Sigmoid colon (tissue), 7 donors: ENCODE measurements around the gene PSME3IP1. TPM values are rescaled to one million over a fixed set of nuclear protein-coding genes. Genes with fewer than 3 reads are reported as not detected.

Experiments
- DNase-seq: peaks from one replicate; pipeline ENCODE4 v3.0.0-alpha.2; 2019
- H3K27ac ChIP-seq, 4 donors: fragments of 200-600 bp; sonication (generic); one replicate each; pipeline ENCODE4 v1.5.1; 2016 to 2019; ENCODE audit warnings: mild to moderate bottlenecking in 1 of 4
- H3K27me3 ChIP-seq, 3 donors: fragments of 200-600 bp; sonication (generic); one replicate each; pipeline ENCODE4 v1.5.1; 2019; ENCODE audit warnings: mild to moderate bottlenecking in 1 of 3
- H3K36me3 ChIP-seq, 4 donors: fragments of 200-600 bp; sonication (generic); one replicate each; pipeline ENCODE4 v1.5.1; 2016 to 2019
- H3K4me1 ChIP-seq, 4 donors: fragments of 200-600 bp; sonication (generic); one replicate each; pipeline ENCODE4 v1.5.1; 2017 to 2019
- H3K4me3 ChIP-seq, 4 donors: fragments of 200-600 bp; sonication (generic); one replicate each; pipeline ENCODE4 v1.5.1; 2017 to 2019; ENCODE audit warnings: mild to moderate bottlenecking in 2 of 4, moderate library complexity in 1 of 4
- H3K9me3 ChIP-seq, 4 donors: fragments of 200-600 bp in 3 of 4; sonication (generic) in 3 of 4; one replicate each; pipeline versions ENCODE4 v1.5.1 to v1.6.1; 2013 to 2019
- CTCF ChIP-seq, 4 experiments: fragments of 450-650 bp in 3 of 4; fragments of 200-600 bp in 1 of 4; IDR thresholded peaks; one replicate each; pipeline ENCODE4 v1.5.1; 2016 to 2019; ENCODE audit warnings: antibody characterized with exemption in 4 of 4, mild to moderate bottlenecking in 3 of 4, moderate library complexity in 2 of 4
- EP300 ChIP-seq, 4 donors: sonication (generic); formaldehyde crosslinking; IDR thresholded peaks; one replicate each; pipeline ENCODE4 v1.6.1; 2017; ENCODE audit warnings: antibody characterized with exemption in 4 of 4
- POLR2A ChIP-seq, 2 donors: fragments of 450-650 bp; IDR thresholded peaks; one replicate each; pipeline ENCODE4 v1.6.1; 2016; ENCODE audit warnings: antibody characterized with exemption in 2 of 2, mild to moderate bottlenecking in 2 of 2, moderate library complexity in 2 of 2
- POLR2AphosphoS5 ChIP-seq, 4 donors: sonication (generic); formaldehyde crosslinking; IDR thresholded peaks; one replicate each; pipeline ENCODE4 v1.6.1; 2017; ENCODE audit warnings: antibody characterized with exemption in 4 of 4
- WGBS, 2 donors: extraction: QIAGEN DNeasy Blood & Tissue Kit; methylation state at CpG; one replicate each; pipeline ENCODE4 v1.1.7; 2013; 5-methylcytosine and 5-hydroxymethylcytosine counted together
- intact Hi-C: fragments of 100-400 bp; cut with DNase I; formaldehyde crosslinking; loops from one replicate; pipeline ENCODE4 v1.15.1; 2023
- polyA plus RNA-seq, 3 donors: library from polyadenylated mRNA; stranded (reverse); fragments of 200-250 nt; gene quantifications; one replicate each; pipeline ENCODE4 v1.2.3, GENCODE V29; 2013
- total RNA-seq, 4 donors: library from RNA; depleted of rRNA; stranded (reverse); fragments of >200 nt; gene quantifications; one replicate each; pipeline ENCODE4 v1.1.0, GENCODE V29; 2016
- donor health status: healthy with polysubstance abuse.
- donor health status: Bipolar disorder and iron deficiency.
- donor health status: healthy.

PSME3IP1 gene
- total and polyA plus RNA-seq, 7 donors, result 60.1 to 81.3 (median 73.9) TPM

GRCh38 chr16:57126411-57126810, 59.4 kb downstream of the PSME3IP1 start:
- DNase-seq, result no peak
- TF ChIP-seq CTCF (IDR thresholded peaks at IDR 0.05) (no peak), POLR2A (IDR thresholded peaks at IDR 0.05) (no peak)
- WGBS, 2 donors, result 71 to 94% methylated on average over 4 of the region's 4 CpGs
- Histone ChIP-seq H3K4me3 (no peak overlapping the region), H3K9me3 (no peaks in the 10 kb centered on the region), H3K27me3 (no peaks in the 10 kb centered on the region), H3K36me3 (peaks cover 0 to 30% (median 8%) of the 10 kb centered on the region in 4 donors), H3K27ac (no peak overlapping the region), H3K4me1 (peaks cover 0 to 7% (median 0%) of the 10 kb centered on the region in 4 donors)
- intact Hi-C loops, result no loop called here

GRCh38 chr16:57125969-57126368, 59.9 kb downstream of the PSME3IP1 start:
- H3K27ac ChIP-seq, result no peak overlapping the region
- 97 to 98% methylated on average over 4 of the region's 4 CpGs for WGBS, 2 donors
- peaks cover 0 to 5% (median 0%) of the 10 kb centered on the region in 4 donors for H3K4me1 ChIP-seq
- H3K9me3 ChIP-seq, result no peaks in the 10 kb centered on the region
- peaks cover 0 to 33% (median 8%) of the 10 kb centered on the region in 4 donors for H3K36me3 ChIP-seq
- intact Hi-C loops, result no loop called here
- no peak overlapping the region for H3K4me3 ChIP-seq
- no peak for DNase-seq
- H3K27me3 ChIP-seq, result no peaks in the 10 kb centered on the region
- TF ChIP-seq POLR2AphosphoS5 (IDR thresholded peaks at IDR 0.05) (no peak), EP300 (IDR thresholded peaks at IDR 0.05) (no peak), CTCF (IDR thresholded peaks at IDR 0.05) (no peak), POLR2A (IDR thresholded peaks at IDR 0.05) (no peak)

- H3K36me3 ChIP-seq, result peaks cover 0 to 37% (median 8%) of the 10 kb centered on the region in 4 donors
Observed at GRCh38 chr16:57125376-57125775, 60.5 kb downstream of the PSME3IP1 start.

GRCh38 chr16:57123974-57124674, 61.7 kb downstream of the PSME3IP1 start:
- 81 to 83% methylated on average over 11 of the region's 11 CpGs for WGBS, 2 donors
- no peak for TF ChIP-seq CTCF (IDR thresholded peaks at IDR 0.05)
- intact Hi-C loops, result no loop called here
- Histone ChIP-seq H3K36me3 (peaks cover 0 to 47% (median 8%) of the 10 kb centered on the region in 4 donors), H3K9me3 (no peaks in the 10 kb centered on the region), H3K4me1 (no peaks in the 10 kb centered on the region), H3K4me3 (no peak overlapping the region), H3K27ac (no peak overlapping the region), H3K27me3 (no peaks in the 10 kb centered on the region)
- DNase-seq, result no peak

More at GRCh38 chr16:57125376-57125775, 60.5 kb downstream of the PSME3IP1 start:
- no peak overlapping the region for H3K4me3 ChIP-seq
- H3K9me3 ChIP-seq, result no peaks in the 10 kb centered on the region
- no peak for TF ChIP-seq EP300 (IDR thresholded peaks at IDR 0.05)
- TF ChIP-seq POLR2AphosphoS5 (IDR thresholded peaks at IDR 0.05), result no peak
- no peak for TF ChIP-seq POLR2A (IDR thresholded peaks at IDR 0.05)
- no peak for TF ChIP-seq CTCF (IDR thresholded peaks at IDR 0.05)
- H3K27ac ChIP-seq, result no peak overlapping the region
- H3K27me3 ChIP-seq, result no peaks in the 10 kb centered on the region
- DNase-seq, result no peak
- 96 to 97% methylated on average over 4 of the region's 4 CpGs for WGBS, 2 donors
- intact Hi-C loops, result no loop called here
- H3K4me1 ChIP-seq, result no peaks in the 10 kb centered on the region
